Thoracic aorta (tissue), 2 donors: Measurements from ENCODE around the gene MMP28. TPM values are rescaled to one million over a fixed set of nuclear protein-coding genes. Genes with fewer than 3 reads are reported as not detected.

Experiments
- ATAC-seq: fragments of 150-250 bp; one replicate; pipeline ENCODE4 v1.8.0; 2017; ENCODE audit warnings: low read depth; ENCODE audit not compliant: insufficient number of reproducible peaks, low FRiP score
- DNase-seq: peaks from one replicate; pipeline ENCODE4 v3.0.0-alpha.2; 2020; ENCODE audit warnings: low spot score
- H3K27ac ChIP-seq, 2 donors: fragments of 200-600 bp; sonication (generic); 1 replicate in 1 of 2; 2 replicates in 1 of 2; pipeline ENCODE4 v1.5.1; 2016; ENCODE audit warnings: mild to moderate bottlenecking in 2 of 2, moderate library complexity in 2 of 2
- H3K27me3 ChIP-seq: fragments of 200-600 bp; sonication (generic); replicated peaks from 2 replicates; pipeline ENCODE4 v1.6.0; 2016; ENCODE audit warnings: mild to moderate bottlenecking; ENCODE audit not compliant: insufficient read depth
- H3K36me3 ChIP-seq: fragments of 200-600 bp; sonication (generic); one replicate; pipeline ENCODE4 v1.5.1; 2016
- H3K4me1 ChIP-seq, 2 donors: fragments of 200-600 bp; sonication (generic); 1 replicate in 1 of 2; 2 replicates in 1 of 2; pipeline versions ENCODE4 v1.5.1 to v1.6.0; 2016; ENCODE audit warnings: low read depth in 2 of 2, mild to moderate bottlenecking in 1 of 2; ENCODE audit not compliant: control insufficient read depth in 1 of 2
- H3K4me3 ChIP-seq: fragments of 200-600 bp; sonication (generic); 2 replicates; pipeline ENCODE4 v1.5.1; 2016; ENCODE audit warnings: mild to moderate bottlenecking
- H3K9me3 ChIP-seq: fragments of 200-600 bp; sonication (generic); 2 replicates; pipeline ENCODE4 v1.5.1; 2016
- total RNA-seq, 2 donors: library from RNA; depleted of rRNA; stranded (reverse); fragments of >200 nt; gene quantifications; one replicate each; pipeline versions ENCODE4 v1.1.0 to v1.2.3, GENCODE V29; 2016
- TF ChIP-seq, protein P1 (sequence below): fragments of 200-600 bp; sonication (generic); IDR thresholded peaks from one replicate; pipeline ENCODE4 v1.5.1; 2019; ENCODE audit warnings: antibody characterized with exemption

MMP28 gene
- total RNA-seq, 2 donors from 2014 or later = 4.8 to 18.5 TPM

DNA sequence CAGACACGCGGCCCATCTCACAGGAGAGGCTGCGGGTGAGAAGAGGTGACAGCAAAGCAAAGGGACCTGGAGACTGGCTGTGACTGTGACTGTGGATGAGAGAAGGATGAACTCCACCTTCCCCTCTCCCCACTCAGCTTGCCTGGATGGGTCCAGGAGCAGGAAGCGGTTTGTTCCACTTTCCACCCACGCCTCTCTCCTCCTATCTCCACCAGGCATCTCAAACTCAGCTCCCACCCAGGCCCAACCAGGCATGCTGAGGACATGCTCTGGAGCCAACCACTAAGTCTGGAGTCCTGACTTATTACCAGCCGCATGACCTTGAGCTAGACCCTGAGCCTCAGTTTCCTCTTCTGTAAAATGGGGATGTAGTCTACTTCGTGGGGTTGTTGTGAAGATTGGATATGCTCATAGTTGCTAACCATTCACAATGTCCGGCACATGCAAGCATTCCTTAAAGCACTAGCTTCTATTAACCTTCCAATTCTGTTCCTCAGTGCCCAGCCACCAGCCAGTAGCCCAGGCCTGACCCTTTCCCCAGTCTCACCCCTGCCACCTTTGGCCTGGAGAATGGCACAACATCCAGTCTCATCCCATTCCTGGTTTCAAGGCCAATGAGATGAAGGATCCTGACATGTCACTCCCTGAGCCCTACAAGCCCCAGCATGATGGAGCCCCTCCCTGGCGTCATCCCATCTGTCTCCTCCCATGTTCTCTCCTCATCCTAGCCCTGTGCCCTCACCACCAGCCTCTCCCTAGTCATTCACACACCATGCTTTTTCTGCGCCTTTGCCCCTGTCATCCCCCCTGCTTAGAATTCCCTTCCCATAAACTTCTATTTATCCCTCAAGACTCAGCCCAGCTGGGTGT, 44.7 kb downstream of the MMP28 start:
- Histone ChIP-seq H3K27me3 (peaks cover 6% of the 10 kb centered on the region), H3K4me3 (no peak overlapping the region), H3K9me3 (no peaks in the 10 kb centered on the region), H3K27ac (no peak overlapping the region), H3K4me1 (peaks cover 0 to 15% of the 10 kb centered on the region in 2 donors), H3K36me3 (no peaks in the 10 kb centered on the region)
- ATAC-seq = no peak
- TF ChIP-seq, protein P1, sequence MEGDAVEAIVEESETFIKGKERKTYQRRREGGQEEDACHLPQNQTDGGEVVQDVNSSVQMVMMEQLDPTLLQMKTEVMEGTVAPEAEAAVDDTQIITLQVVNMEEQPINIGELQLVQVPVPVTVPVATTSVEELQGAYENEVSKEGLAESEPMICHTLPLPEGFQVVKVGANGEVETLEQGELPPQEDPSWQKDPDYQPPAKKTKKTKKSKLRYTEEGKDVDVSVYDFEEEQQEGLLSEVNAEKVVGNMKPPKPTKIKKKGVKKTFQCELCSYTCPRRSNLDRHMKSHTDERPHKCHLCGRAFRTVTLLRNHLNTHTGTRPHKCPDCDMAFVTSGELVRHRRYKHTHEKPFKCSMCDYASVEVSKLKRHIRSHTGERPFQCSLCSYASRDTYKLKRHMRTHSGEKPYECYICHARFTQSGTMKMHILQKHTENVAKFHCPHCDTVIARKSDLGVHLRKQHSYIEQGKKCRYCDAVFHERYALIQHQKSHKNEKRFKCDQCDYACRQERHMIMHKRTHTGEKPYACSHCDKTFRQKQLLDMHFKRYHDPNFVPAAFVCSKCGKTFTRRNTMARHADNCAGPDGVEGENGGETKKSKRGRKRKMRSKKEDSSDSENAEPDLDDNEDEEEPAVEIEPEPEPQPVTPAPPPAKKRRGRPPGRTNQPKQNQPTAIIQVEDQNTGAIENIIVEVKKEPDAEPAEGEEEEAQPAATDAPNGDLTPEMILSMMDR = no peak
- DNase-seq = no peak

DNA sequence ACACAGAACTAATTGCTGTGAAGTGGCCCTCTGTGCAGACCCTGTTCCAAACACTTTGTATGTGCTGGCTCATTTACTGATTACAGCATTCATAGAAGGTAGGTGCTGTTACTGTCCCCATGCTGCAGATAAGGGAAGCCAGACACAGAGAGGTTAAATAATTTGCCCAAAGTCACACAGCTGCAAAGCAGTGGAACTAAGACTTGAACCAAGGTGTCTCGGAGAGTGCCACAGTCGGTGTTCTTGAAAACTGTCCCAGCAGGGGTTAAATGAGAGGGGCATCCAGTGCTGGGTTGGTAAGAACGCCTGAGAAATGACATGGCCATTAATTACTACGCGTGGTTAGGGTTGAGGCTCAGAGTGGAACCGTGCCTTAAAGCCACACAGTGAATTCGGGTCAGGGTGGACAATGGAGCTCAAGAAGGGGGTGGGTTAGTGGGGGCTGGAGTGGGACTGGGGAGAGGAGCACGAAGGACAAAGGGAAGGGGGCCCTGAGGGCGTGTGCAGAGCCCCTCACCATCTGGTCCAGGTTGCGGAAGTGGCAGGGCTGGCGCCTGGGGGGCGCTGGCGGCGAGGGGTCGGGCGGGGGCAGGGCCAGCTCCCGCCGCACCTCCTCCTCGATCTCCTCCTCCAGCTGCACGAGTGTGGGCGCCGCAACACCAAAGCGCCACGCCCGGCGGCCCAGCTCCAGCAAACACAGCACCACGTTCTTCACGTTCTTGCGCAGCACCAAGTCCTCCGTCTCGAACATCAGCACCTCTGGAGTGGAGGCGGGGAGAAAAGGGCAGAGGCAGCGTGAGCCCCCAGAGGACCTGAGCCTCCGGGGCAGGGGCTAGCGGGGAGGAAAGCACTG, 45.7 kb downstream of the MMP28 start:
- H3K36me3 ChIP-seq = no peaks in the 10 kb centered on the region
- DNase-seq = no peak
- TF ChIP-seq, protein P1 = no peak
- H3K27ac ChIP-seq = no peak overlapping the region
- H3K4me3 ChIP-seq = no peak overlapping the region
- no peak for ATAC-seq
- H3K9me3 ChIP-seq = no peaks in the 10 kb centered on the region
- peaks cover 0 to 15% of the 10 kb centered on the region in 2 donors for H3K4me1 ChIP-seq
- peaks cover 6% of the 10 kb centered on the region for H3K27me3 ChIP-seq

DNA sequence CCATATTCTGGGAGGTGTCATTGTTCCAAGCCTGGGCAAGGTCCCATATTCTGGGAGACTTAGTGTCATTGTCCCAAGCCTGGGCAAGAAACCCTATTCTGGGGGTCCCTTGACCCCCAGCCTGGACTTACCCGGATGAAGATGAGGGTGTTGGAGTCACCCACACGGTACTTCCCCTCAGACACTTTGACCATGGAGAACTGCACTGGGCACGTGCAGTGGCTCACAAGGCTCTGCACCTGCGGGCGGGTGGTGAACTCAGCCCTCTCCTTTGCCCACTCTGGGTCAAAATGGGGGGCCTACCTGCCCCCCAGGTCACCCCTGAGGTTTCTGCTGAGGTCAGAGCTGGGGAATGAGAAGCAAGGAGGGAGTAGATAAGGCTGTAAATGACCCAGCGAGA, 46.5 kb downstream of the MMP28 start:
- Histone ChIP-seq H3K9me3 (no peaks in the 10 kb centered on the region), H3K36me3 (no peaks in the 10 kb centered on the region), H3K27ac (no peak overlapping the region), H3K4me3 (no peak overlapping the region), H3K27me3 (peaks cover 6% of the 10 kb centered on the region), H3K4me1 (peaks cover 0 to 15% of the 10 kb centered on the region in 2 donors)
- TF ChIP-seq, protein P1 = no peak
- no peak for DNase-seq
- ATAC-seq = no peak

DNA sequence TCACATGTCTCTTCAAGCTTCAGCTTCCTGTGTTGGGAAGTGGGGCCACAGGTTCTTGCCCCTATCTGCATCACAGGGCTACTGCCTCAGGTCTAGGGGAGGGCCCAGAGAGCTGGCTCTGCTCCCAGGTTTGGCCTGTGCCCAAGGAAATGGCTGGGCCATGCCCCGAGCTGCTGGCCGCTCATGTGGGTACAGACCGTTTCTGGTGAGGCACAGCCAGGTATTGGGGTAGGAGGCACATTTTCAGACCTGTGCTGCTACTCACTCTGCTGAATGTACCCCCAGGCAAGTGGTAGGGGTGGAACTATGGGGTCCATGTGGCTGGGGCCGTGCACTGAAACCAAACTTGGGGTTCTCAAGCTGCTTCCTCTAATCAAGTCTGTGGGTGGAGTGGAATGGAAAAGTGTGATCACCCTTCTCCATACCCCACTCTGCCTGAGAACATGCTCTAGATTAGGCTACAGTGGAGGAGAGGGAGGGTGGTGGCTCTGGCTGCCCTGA, 47.0 kb downstream of the MMP28 start:
- no peak for ATAC-seq

More for the DNA sequence above, 47.0 kb downstream of the MMP28 start:
- no peak for DNase-seq
- Histone ChIP-seq H3K27me3 (peaks cover 6% of the 10 kb centered on the region), H3K36me3 (no peaks in the 10 kb centered on the region), H3K9me3 (no peaks in the 10 kb centered on the region), H3K4me1 (peaks cover 0 to 15% of the 10 kb centered on the region in 2 donors), H3K27ac (no peak overlapping the region), H3K4me3 (no peak overlapping the region)
- TF ChIP-seq, protein P1 = no peak
